K562 (cell line): ENCODE results near the gene CALCOCO2. TPM values are rescaled to one million over a fixed set of nuclear protein-coding genes. Genes with fewer than 3 reads are reported as not detected.

Experiments
- ATAC-seq: fragments of 200-7000 bp; cut with Tn5 transposase; 3 replicates; pipeline ENCODE4 v1.9.1; 2020; ENCODE audit warnings: moderate library complexity
- BruUV-seq: library from RNA; stranded (reverse); fragments of 400-500 nt; replicated peaks from 2 replicates; lab custom pipeline; 2021; lab: Mats Ljungman, UMichigan
- CTCF ChIA-PET: fragments of 300-600 bp; formaldehyde crosslinking; extraction: SDS; loops from one replicate; lab custom pipeline; 2021; ENCODE audit warnings: low intra/inter-chr PET ratio; lab: Yijun Ruan, JAX
- POLR2A ChIA-PET: fragments of 300-600, 350-650 bp; sonication (Branson Sonifier 250); formaldehyde crosslinking; extraction: SDS; loops from one replicate; lab custom pipeline; 2021; ENCODE audit warnings: antibody characterized with exemption, inconsistent platforms; lab: Yijun Ruan, JAX
- DNase-seq, 4 experiments: peaks; one replicate each; pipeline versions ENCODE4 v3.0.0 to v3.0.0-alpha.2; 2011 to 2018; ENCODE audit warnings: low spot score in 3 of 4, mixed read lengths in 3 of 4; ENCODE audit errors: extremely low read depth in 1 of 4
- FAIRE-seq: peaks from 2 replicates; lab custom pipeline; 2011; peaks lifted over from hg19 to GRCh38; lab: Jason Lieb, UNC
- H2AFZ ChIP-seq: 2 replicates; pipeline ENCODE4 v1.6.0; 2011; ENCODE audit warnings: low read depth, low read length, control low read depth, inconsistent platforms
- H3K27ac ChIP-seq: fragments of 200-600 bp; 3 replicates; pipeline ENCODE4 v1.8.0; 2011; ENCODE audit warnings: low read depth, mild to moderate bottlenecking, control low read depth, inconsistent platforms, low read length, moderate library complexity, mixed read lengths; ENCODE audit errors: extremely low read depth
- H3K27me3 ChIP-seq, 2 experiments: fragments of 300-600 bp in 1 of 2; 2 replicates in 1 of 2; 3 replicates in 1 of 2; pipeline versions ENCODE4 v1.6.0 to v1.8.0; 2011; ENCODE audit warnings: inconsistent platforms in 2 of 2, low read length in 2 of 2, mild to moderate bottlenecking in 1 of 2, mixed read lengths in 1 of 2, moderate library complexity in 1 of 2; ENCODE audit not compliant: control insufficient read depth in 2 of 2, insufficient read depth in 2 of 2
- H3K36me3 ChIP-seq: fragments of 300-600 bp; 3 replicates; pipeline ENCODE4 v1.8.0; 2011; ENCODE audit warnings: mild to moderate bottlenecking, low read length, inconsistent platforms; ENCODE audit not compliant: control insufficient read depth, insufficient read depth
- H3K4me1 ChIP-seq, 2 experiments: fragments of 200-600 bp in 1 of 2; replicated peaks in 1 of 2; 2 replicates in 1 of 2; 3 replicates in 1 of 2; pipeline versions ENCODE4 v1.5.1 to v1.8.0; 2011; ENCODE audit warnings: inconsistent platforms in 2 of 2, low read length in 2 of 2, mild to moderate bottlenecking in 1 of 2, mixed read lengths in 1 of 2, moderate library complexity in 1 of 2; ENCODE audit not compliant: control insufficient read depth in 2 of 2, insufficient read depth in 2 of 2
- H3K4me2 ChIP-seq: 2 replicates; pipeline ENCODE4 v1.6.1; 2011; ENCODE audit warnings: low read length, control low read depth, inconsistent platforms, mixed read lengths; ENCODE audit not compliant: insufficient read depth
- H3K4me3 ChIP-seq: fragments of 200-600 bp; sonication (generic), shearing (Covaris generic); 2 replicates; pipeline ENCODE4 v1.5.1; 2016; ENCODE audit warnings: control low read depth, inconsistent platforms
- H3K79me2 ChIP-seq: fragments of 200-600 bp; 3 replicates; pipeline ENCODE4 v1.8.0; 2011; ENCODE audit warnings: low read length, inconsistent platforms; ENCODE audit not compliant: control insufficient read depth, insufficient read depth
- H3K9ac ChIP-seq, 2 experiments: 2 replicates each; pipeline versions ENCODE4 v1.6.0 to v1.6.1; 2011; ENCODE audit warnings: low read depth in 2 of 2, low read length in 2 of 2, control low read depth in 1 of 2, inconsistent platforms in 1 of 2, mild to moderate bottlenecking in 1 of 2, mixed read lengths in 1 of 2; ENCODE audit not compliant: insufficient read depth in 1 of 2
- H3K9me1 ChIP-seq: one replicate; pipeline ENCODE4 v1.6.0; 2011; ENCODE audit warnings: inconsistent platforms, mild to moderate bottlenecking, low read length, moderate library complexity; ENCODE audit not compliant: control insufficient read depth, insufficient read depth
- H3K9me3 ChIP-seq: replicated peaks from 2 replicates; pipeline ENCODE4 v1.5.1; 2011; ENCODE audit warnings: low read depth, low read length, inconsistent platforms; ENCODE audit not compliant: control insufficient read depth, insufficient read depth
- H4K20me1 ChIP-seq: replicated peaks from 2 replicates; pipeline ENCODE4 v1.6.1; 2011; ENCODE audit warnings: low read length, inconsistent platforms, mixed read lengths; ENCODE audit not compliant: control insufficient read depth, insufficient read depth
- BRD4 ChIP-seq: fragments of 200-600 bp; sonication (generic); IDR thresholded peaks from 2 replicates; pipeline ENCODE4 v1.6.1; 2017; ENCODE audit warnings: inconsistent platforms
- KAT2B ChIP-seq: IDR thresholded peaks from one replicate; pipeline ENCODE4 v1.6.1; 2012; ENCODE audit warnings: low read depth, mild to moderate bottlenecking, control low read depth, inconsistent platforms, low read length, moderate library complexity
- KDM1A ChIP-seq, 2 experiments: fragments of 450-650 bp; IDR thresholded peaks; 2 replicates each; pipeline ENCODE4 v1.6.1; 2016; ENCODE audit warnings: mild to moderate bottlenecking in 2 of 2
- PHF20 ChIP-seq: fragments of 450-650 bp; IDR thresholded peaks from 2 replicates; pipeline ENCODE4 v1.6.1; 2018; ENCODE audit not compliant: partially characterized antibody
- RBBP5 ChIP-seq: fragments of 200-600 bp; sonication (generic); IDR thresholded peaks from 2 replicates; pipeline ENCODE4 v1.6.1; 2012; ENCODE audit warnings: borderline replicate concordance, mild to moderate bottlenecking, low read length, control low read depth, inconsistent platforms; ENCODE audit not compliant: insufficient read depth, poor library complexity, severe bottlenecking
- STAT5A ChIP-seq: IDR thresholded peaks from 2 replicates; pipeline ENCODE4 v1.6.1; 2012; ENCODE audit warnings: low read length, inconsistent platforms, borderline replicate concordance
- TSC22D4 ChIP-seq: fragments of 450-650 bp; IDR thresholded peaks from 2 replicates; pipeline ENCODE4 v1.6.1; 2016; ENCODE audit warnings: missing genetic modification characterization, missing biosample characterization, control low read depth
- ZBTB7A ChIP-seq: IDR thresholded peaks from 2 replicates; pipeline ENCODE4 v1.6.1; 2011; ENCODE audit warnings: low read depth, mild to moderate bottlenecking, low read length, moderate library complexity, borderline replicate concordance; ENCODE audit not compliant: control insufficient read depth
- ZNF133 ChIP-seq: fragments of 250-450 bp; sonication (Bioruptor Pico); IDR thresholded peaks from 2 replicates; pipeline ENCODE4 v1.4.0; 2020; ENCODE audit warnings: mild to moderate bottlenecking
- ZNF707 ChIP-seq: fragments of 250-450 bp; sonication (Bioruptor Pico); conservative IDR thresholded peaks from 2 replicates; pipeline ENCODE4 v1.8.0; 2022; ENCODE audit warnings: inconsistent platforms, mild to moderate bottlenecking, moderate library complexity
- WGBS: fragments of 100-300 bp; shearing (Covaris generic); methylation state at CpG from one replicate; pipeline ENCODE4 v1.1.6; 2016; ENCODE audit warnings: low coverage, mixed read lengths; ENCODE audit not compliant: insufficient coverage; ENCODE audit errors: missing lambda C conversion rate; 5-methylcytosine and 5-hydroxymethylcytosine counted together
- in situ Hi-C: fragments of 300-500 bp; cut with MboI; formaldehyde crosslinking; loops from 4 replicates; pipeline ENCODE4 v1.15.0; 2018; ENCODE audit warnings: inconsistent platforms, mixed read lengths
- intact Hi-C: fragments of 100-400 bp; cut with micrococcal nuclease; formaldehyde crosslinking; loops from 2 replicates; pipeline ENCODE4 v1.14.2; 2022
- polyA plus RNA-seq, 8 experiments: library from polyadenylated mRNA; depleted of rRNA in 4 of 8; stranded (reverse) in 5 of 8; unstranded in 3 of 8; fragments of >200 nt; fragmentation: Nextera tagmentation in 2 of 8; fragmentation: Illumina TruSeq in 1 of 8; extraction: Ambion mirVana in 2 of 8; extraction: Trizol in 1 of 8; gene quantifications; 2 replicates each; pipeline versions ENCODE4 v1.2.1 to v1.2.3, GENCODE V29; 2011 to 2014; ENCODE audit warnings: inconsistent platforms in 1 of 8, missing spikeins in 1 of 8
- total RNA-seq, 7 experiments: library from RNA; depleted of rRNA in 6 of 7; stranded (reverse); fragments of >200 nt in 6 of 7; fragmentation: Illumina TruSeq in 2 of 7; extraction: Trizol in 2 of 7; gene quantifications; 2 replicates each; pipeline versions ENCODE4 v1.2.1 to v1.2.3, GENCODE V29; 2011 to 2021; ENCODE audit warnings: low replicate concordance in 1 of 7
- TF ChIP-seq, protein P1 (sequence below), 2 experiments: fragments of 450-650 bp; conservative IDR thresholded peaks; 2 replicates each; pipeline ENCODE4 v1.6.1; 2017; ENCODE audit warnings: mild to moderate bottlenecking in 2 of 2, moderate library complexity in 2 of 2
- TF ChIP-seq, protein P2 (sequence below), 2 experiments: IDR thresholded peaks in 1 of 2; conservative IDR thresholded peaks in 1 of 2; 2 replicates each; pipeline ENCODE4 v1.6.1; 2016; ENCODE audit warnings: low read depth in 2 of 2, mild to moderate bottlenecking in 1 of 2, missing compliant biosample characterization in 1 of 2, missing genetic modification characterization in 1 of 2, moderate library complexity in 1 of 2
- TF ChIP-seq, protein P3 (sequence below), 2 experiments: fragments of 450-650 bp in 1 of 2; sonication (generic) in 1 of 2; formaldehyde crosslinking in 1 of 2; IDR thresholded peaks in 1 of 2; conservative IDR thresholded peaks in 1 of 2; 2 replicates each; pipeline versions ENCODE4 v1.6.1 to v1.8.1; 2016 to 2023; ENCODE audit warnings: mild to moderate bottlenecking in 2 of 2, moderate library complexity in 2 of 2, inconsistent platforms in 1 of 2, missing genetic modification reagents in 1 of 2

CALCOCO2 gene
- total and polyA plus RNA-seq, 9 of the 15 experiments (the other 6 are each of a cell fraction or from before 2014, with no cell fraction given), result 24.1 to 87.3 (median 67.5) TPM

DNA sequence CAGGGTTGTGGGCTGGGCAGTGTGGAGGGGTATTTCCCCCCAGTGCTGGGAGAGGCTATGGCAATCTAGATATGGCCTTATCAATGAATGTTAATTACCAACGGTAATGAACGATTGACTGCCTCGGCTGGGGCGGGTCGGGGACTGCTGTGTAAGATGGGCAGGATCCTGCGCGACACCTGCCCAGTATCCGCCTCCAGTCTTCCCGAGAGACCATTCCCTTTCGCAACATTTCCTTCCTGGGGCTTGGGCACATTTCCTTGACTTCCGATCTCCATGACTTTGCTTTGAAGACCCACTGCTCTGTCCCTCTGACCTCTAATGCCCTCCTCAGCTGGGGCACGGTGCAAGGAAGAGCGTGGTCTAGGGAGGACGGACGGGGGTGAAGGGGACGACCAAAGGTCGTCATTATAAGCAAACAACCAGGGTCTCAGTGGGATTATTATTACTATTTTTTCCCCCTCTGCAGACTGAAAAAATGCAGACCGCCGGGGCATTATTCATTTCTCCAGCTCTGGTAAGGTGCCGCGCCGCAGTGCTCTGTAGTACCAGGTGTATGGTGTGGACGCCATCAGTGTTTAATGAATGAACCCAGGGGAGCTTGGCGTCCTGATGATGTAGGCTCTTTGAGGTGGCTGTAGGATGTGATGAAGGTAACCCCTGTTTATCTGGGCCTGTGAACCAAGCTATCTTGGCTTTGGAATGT is 62.3 kb downstream of the CALCOCO2 start:
- POLR2A ChIA-PET, result interaction anchor here (0.5 to 4.2 kb wide), 16 partner anchors 8 to 1221 kb away, joined by 3 to 52 read pairs (median 4); partner anchors contain the start of genes SNF8 and UBE2Z
- CTCF ChIA-PET, result no interaction called here
- Histone ChIP-seq H3K9ac (peak overlapping the region; percentile 93 to 95), H3K4me1 (peaks cover 6 to 8% of the 10 kb centered on the region in 2 experiments; a peak in 2 of 5 replicates), H3K9me3 (no peaks in the 10 kb centered on the region; the same call in 1 of the 2 replicates), H3K4me3 (peak overlapping the region; percentile 81), H2AFZ (peak overlapping the region; percentile 80), H3K9me1 (no peaks in the 10 kb centered on the region), H3K27ac (peak overlapping the region; percentile 91), H3K36me3 (peaks cover 45% of the 10 kb centered on the region), H3K79me2 (peaks cover 27% of the 10 kb centered on the region), H3K4me2 (peak overlapping the region; percentile 98), H3K27me3 (no peaks in the 10 kb centered on the region), H4K20me1 (no peaks in the 10 kb centered on the region)
- ATAC-seq (no peak), FAIRE-seq (peak; percentile 49), DNase-seq (no peak)
- intact Hi-C loops, result loop anchor here (1.0 to 10.0 kb wide), 3 partner anchors 15 to 299 kb away; partner anchors contain the start of gene UBE2Z
- in situ Hi-C loops, result no loop called here
- under 1% methylated on average over 24 of the region's 24 CpGs for WGBS
- BruUV-seq, result TSS peak; percentile 74
- TF ChIP-seq RBBP5, result peak; percentile 34
- no peak for TF ChIP-seq KAT2B
- TF ChIP-seq STAT5A, result no peak
- TF ChIP-seq, protein P1, sequence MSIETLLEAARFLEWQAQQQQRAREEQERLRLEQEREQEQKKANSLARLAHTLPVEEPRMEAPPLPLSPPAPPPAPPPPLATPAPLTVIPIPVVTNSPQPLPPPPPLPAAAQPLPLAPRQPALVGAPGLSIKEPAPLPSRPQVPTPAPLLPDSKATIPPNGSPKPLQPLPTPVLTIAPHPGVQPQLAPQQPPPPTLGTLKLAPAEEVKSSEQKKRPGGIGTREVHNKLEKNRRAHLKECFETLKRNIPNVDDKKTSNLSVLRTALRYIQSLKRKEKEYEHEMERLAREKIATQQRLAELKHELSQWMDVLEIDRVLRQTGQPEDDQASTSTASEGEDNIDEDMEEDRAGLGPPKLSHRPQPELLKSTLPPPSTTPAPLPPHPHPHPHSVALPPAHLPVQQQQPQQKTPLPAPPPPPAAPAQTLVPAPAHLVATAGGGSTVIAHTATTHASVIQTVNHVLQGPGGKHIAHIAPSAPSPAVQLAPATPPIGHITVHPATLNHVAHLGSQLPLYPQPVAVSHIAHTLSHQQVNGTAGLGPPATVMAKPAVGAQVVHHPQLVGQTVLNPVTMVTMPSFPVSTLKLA (conservative IDR thresholded peaks at IDR 0.05), result peak in 1 of 2 experiments; percentile 11; a peak in 1 of 4 replicates
- TF ChIP-seq TSC22D4 (tag), result no peak
- TF ChIP-seq, protein P2, sequence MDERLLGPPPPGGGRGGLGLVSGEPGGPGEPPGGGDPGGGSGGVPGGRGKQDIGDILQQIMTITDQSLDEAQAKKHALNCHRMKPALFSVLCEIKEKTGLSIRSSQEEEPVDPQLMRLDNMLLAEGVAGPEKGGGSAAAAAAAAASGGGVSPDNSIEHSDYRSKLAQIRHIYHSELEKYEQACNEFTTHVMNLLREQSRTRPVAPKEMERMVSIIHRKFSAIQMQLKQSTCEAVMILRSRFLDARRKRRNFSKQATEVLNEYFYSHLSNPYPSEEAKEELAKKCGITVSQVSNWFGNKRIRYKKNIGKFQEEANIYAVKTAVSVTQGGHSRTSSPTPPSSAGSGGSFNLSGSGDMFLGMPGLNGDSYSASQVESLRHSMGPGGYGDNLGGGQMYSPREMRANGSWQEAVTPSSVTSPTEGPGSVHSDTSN (CRISPR knock-in tag; IDR thresholded peaks at IDR 0.05; ENCODE audit: low read depth), result no peak
- TF ChIP-seq, protein P2 (tag; conservative IDR thresholded peaks at IDR 0.05; ENCODE audit: low read depth), result peak; percentile 23; the same call in 1 of the 2 replicates
- no peak for TF ChIP-seq ZNF133
- TF ChIP-seq KDM1A (IDR thresholded peaks at IDR 0.05), result no peak
- TF ChIP-seq, protein P3, sequence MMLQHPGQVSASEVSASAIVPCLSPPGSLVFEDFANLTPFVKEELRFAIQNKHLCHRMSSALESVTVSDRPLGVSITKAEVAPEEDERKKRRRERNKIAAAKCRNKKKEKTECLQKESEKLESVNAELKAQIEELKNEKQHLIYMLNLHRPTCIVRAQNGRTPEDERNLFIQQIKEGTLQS (IDR thresholded peaks at IDR 0.05), result no peak
- TF ChIP-seq, protein P3 (CRISPR knock-in tag; conservative IDR thresholded peaks at IDR 0.05), result no peak
- TF ChIP-seq PHF20, result peak; percentile 2
- no peak for TF ChIP-seq ZNF707
- 0 out of 2 replicates have a peak, but pooled peaks have one; percentile 14 for TF ChIP-seq ZBTB7A
- TF ChIP-seq BRD4, result 0 out of 2 replicates have a peak, but pooled peaks have one; percentile 56
